Measurements from ENCODE around the gene CAVIN4.

The CAVIN4 gene

GRCh38 chr9:100600521-100601079 lies 22.7 kb downstream of the CAVIN4 start:
- TF ChIP-seq GATA3 (IDR thresholded peaks at IDR 0.05; ENCODE audit: low read depth, low read length) = no peak
- no peak for TF ChIP-seq GATA2 (IDR thresholded peaks at IDR 0.05; ENCODE audit: low read depth, low read length)

DNA sequence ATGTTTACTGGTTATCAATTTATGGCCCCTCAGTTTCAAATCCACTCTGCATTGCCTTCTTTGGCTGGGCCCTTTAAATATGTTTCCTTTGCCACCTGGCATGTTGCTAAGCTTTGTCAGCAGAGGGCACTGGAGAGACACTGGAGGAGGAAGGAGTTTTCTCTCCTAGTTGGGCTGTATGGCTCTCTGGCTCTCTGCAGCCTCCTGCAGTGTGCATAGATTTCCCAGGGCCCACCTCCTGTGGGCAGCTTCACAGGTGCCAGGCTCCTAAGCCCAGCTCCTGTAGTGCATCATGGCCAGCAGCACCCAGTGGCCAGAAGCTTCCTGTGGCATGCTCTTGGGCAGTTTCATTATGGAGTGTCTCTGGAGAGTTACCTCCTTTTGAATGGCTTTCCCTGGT lies 23.3 kb downstream of the CAVIN4 start:
- TF ChIP-seq GATA3 (IDR thresholded peaks at IDR 0.05; ENCODE audit: low read depth, low read length) (no peak), GATA2 (IDR thresholded peaks at IDR 0.05; ENCODE audit: low read depth, low read length) (no peak)

DNA sequence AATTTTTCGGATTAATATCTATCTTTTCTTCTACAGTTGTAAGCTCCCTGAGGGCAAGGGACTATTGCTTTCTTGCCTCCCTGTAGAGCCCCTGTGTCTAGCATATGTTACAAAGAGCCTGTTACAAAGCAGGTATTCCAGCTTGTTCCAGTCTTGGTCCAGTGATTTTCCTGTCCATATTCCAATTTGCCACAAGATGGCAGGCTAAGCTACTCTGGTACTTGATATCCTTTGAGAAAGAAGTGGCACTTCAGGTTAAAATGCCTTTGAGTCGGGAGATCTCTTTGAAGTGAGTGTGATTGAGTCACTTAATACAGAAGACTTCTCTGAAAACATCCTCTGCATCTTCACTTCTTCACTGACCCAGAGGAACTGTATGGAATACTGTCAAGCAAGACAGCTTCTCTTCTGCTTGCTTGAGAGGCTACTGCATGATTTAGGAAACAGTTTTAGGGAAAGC lies 24.5 kb downstream of the CAVIN4 start:
- TF ChIP-seq GATA3 (IDR thresholded peaks at IDR 0.05; ENCODE audit: low read depth, low read length) = no peak
- no peak for TF ChIP-seq GATA2 (IDR thresholded peaks at IDR 0.05; ENCODE audit: low read depth, low read length)

DNA sequence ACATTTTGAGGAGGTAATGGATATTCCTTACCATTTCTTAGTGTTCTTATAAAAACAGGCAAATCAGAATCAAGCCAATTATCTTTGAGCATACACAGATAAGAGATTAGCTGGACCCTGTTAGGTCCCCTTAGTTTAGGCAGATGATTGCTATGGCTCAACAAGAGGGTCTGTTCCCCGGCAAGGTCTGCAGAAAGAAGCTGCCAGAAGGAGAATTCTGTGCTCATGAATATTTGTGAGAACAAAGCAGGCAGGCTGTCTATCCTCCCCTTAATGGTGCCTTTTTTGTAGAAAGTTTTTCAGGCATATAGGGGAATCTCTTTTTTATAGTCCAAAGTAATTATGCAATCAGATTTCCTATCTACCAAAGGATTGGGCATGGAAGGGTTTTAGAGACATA lies 27.5 kb downstream of the CAVIN4 start:
- no peak for TF ChIP-seq GATA2 (IDR thresholded peaks at IDR 0.05; ENCODE audit: low read depth, low read length)
- no peak for TF ChIP-seq GATA3 (IDR thresholded peaks at IDR 0.05; ENCODE audit: low read depth, low read length)

DNA sequence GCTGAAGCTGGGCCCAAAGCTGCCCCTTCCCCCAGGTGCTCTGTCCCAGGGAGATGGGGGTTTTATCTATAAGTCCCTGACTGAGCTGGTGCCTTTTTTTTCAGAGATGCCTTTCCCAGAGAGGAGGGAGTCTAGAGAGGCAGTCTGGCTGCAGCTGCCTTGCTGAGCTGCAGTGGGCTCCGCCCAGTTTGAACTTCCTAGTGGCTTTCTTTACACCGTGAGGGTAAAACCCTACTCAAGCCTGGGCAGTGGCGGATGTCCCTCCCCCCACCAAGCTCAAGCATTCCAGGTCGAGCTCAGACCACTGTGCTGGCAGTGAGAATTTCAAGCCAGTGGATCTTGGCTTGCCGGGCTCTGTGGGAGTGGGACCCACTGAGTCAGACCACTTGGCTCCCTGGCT lies 41.3 kb downstream of the CAVIN4 start:
- TF ChIP-seq GATA3 (IDR thresholded peaks at IDR 0.05; ENCODE audit: low read depth, low read length) = no peak
- TF ChIP-seq GATA2 (IDR thresholded peaks at IDR 0.05; ENCODE audit: low read depth, low read length) = no peak

DNA sequence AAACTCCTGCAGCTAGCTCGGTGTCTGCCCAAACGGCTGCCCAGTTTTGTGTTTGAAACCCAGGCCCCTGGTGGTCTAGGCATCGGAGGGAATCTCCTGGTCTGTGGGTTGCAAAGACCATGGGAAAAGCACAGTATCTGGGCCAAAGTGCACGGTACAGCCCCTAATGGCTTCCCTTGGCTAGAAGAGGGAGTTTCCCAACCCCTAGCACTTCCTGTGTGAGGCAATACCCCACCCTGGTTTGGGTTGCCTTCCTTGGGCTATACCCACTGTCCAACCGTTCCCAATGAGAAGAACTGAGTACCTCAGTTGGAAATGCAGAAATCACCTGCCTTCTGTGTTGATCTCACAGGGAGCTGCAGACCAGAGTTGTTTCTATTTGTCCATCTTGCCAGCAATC lies 41.8 kb downstream of the CAVIN4 start:
- TF ChIP-seq GATA3 (IDR thresholded peaks at IDR 0.05; ENCODE audit: low read depth, low read length) = no peak
- no peak for TF ChIP-seq GATA2 (IDR thresholded peaks at IDR 0.05; ENCODE audit: low read depth, low read length)

- TF ChIP-seq GATA3 (IDR thresholded peaks at IDR 0.05; ENCODE audit: low read depth, low read length) = no peak
- no peak for TF ChIP-seq GATA2 (IDR thresholded peaks at IDR 0.05; ENCODE audit: low read depth, low read length)
These were observed 46.1 kb downstream of the CAVIN4 start for GRCh38 chr9:100623969-100624368.

DNA sequence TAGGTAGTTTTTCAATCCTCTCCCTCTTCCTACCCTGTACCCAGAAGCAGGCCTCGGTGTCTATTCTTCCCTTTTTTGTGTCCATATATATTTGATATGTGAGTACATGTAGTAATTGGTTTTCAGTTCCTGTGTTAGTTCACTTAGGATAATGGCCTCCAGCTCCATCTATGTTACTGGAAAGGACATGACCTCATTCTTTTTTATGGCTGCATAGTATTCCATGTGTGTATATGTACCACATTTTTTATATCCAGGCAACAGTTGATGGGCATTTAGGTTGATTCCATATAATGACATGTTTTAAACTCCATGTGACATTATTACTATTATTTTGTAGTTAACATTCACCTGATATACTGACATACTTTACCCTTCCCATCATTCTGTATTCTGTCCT lies 49.1 kb downstream of the CAVIN4 start:
- TF ChIP-seq GATA2 (IDR thresholded peaks at IDR 0.05; ENCODE audit: low read depth, low read length) = no peak
- TF ChIP-seq GATA3 (IDR thresholded peaks at IDR 0.05; ENCODE audit: low read depth, low read length) = no peak

GRCh38 chr9:100637787-100638186 lies 59.9 kb downstream of the CAVIN4 start:
- TF ChIP-seq GATA2 (IDR thresholded peaks at IDR 0.05; ENCODE audit: low read depth, low read length) (no peak), GATA3 (IDR thresholded peaks at IDR 0.05; ENCODE audit: low read depth, low read length) (no peak)
